T47D (cell line): ENCODE measurements around the gene LRRC3.

Experiments
- DNase-seq, 2 experiments: peaks; one replicate each; pipeline versions ENCODE4 v3.0.0 to v3.0.0-alpha.2; 2011 to 2012; ENCODE audit warnings: low read depth in 1 of 2, low spot score in 1 of 2
- JUND ChIP-seq: IDR thresholded peaks from 2 replicates; pipeline ENCODE4 v1.6.1; 2012; ENCODE audit warnings: low read depth
- in situ Hi-C: cut with HindIII; loops from 2 replicates; pipeline ENCODE4 v1.10.0; 2016; ENCODE audit warnings: low sequenced_read_pairs, low pct_unique_long_range_greater_than_20kb

Gene LRRC3

DNA sequence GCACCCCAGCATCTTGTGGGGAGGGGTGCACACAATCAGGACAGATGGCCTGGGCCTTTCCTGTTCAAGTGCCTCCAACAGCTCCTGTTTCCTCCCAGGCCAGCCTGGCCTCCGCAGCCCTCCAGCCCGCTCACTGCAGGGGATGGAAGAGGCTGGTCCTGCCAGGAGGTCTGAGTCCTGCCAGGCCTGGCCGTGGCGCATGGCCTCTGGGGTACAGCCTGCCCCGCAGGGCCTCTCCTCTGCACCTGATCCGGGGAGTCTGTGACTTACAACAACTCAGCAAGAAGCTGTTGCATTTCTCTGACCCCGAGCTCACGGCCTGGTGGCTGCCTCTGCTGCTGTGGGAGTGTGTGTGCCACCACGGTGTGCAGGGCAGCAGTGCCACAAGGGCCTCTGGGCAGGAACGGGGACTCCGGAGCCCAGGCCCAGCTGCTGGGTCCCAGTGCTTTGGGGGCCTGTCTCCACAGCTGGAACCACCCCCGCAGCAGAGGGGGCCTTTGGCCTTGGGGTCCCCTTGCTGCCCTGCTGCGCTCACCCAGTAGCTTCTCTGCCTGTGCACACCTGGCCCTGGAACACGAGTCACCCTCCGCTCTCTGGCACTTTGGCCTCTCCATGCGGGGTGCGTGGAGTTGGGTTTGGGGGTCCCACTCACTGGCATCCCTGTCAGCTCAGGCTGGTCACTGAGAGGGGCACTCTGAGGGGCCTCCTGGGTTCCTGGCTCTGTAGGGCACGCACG lies 17.4 kb upstream of the LRRC3 start:
- in situ Hi-C loops: no loop called here
- no peak for DNase-seq
- no peak for TF ChIP-seq JUND

DNA sequence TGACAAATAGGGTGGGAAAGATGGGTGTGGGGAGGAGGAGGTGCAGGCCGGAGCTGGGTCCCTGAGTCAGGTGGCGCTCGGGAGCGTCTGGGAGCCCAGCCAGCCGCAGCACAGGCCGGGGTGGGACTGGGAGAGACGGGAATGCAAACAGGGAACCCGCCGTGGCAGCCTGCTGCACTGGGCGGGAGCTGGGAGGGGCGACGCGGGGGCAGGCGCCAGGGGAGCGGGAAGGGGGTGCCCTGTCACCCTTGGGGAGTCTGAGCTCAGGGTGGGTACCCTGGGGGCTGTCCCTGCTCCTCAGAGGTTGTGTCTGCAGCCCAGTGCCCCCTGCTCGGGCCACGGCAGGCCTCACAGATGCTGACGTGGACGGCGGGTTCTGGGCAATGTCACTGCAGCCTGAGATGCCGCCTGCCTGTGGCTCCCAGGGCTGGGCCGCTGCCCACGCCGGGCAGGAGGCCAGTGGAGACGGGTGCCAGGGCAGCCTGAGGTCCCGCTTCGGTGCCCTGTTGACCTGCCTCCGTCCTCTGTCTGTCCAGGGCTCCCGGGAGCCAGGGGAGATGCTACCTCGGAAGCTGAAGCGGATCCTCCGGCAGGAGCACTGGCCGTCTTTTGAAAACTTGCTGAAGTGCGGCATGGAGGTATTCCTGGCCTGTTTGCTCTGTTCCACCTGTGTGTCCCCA lies 16.6 kb upstream of the LRRC3 start:
- no peak for TF ChIP-seq JUND
- no peak for DNase-seq
- in situ Hi-C loops: no loop called here

DNA sequence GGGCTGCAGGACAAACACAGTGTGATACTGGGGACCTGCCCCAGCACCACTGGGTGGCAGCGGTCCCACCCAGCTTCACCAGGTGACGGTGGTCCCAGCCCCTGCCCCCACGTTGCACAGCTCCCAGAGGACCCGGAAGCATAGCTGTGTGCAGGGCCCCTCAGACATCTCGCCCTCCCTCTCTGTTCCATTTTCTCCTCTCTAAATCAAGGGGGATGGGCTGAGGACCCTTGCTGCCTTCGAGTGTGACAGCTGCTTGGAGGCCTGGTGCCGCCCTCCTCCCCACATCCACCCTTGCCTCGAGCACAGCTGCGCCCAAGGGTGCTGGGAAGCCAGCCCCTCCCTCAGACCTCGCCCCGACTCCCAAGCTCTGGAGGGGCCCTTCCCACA lies 16.1 kb upstream of the LRRC3 start:
- DNase-seq: no peak
- in situ Hi-C loops: no loop called here
- no peak for TF ChIP-seq JUND

DNA sequence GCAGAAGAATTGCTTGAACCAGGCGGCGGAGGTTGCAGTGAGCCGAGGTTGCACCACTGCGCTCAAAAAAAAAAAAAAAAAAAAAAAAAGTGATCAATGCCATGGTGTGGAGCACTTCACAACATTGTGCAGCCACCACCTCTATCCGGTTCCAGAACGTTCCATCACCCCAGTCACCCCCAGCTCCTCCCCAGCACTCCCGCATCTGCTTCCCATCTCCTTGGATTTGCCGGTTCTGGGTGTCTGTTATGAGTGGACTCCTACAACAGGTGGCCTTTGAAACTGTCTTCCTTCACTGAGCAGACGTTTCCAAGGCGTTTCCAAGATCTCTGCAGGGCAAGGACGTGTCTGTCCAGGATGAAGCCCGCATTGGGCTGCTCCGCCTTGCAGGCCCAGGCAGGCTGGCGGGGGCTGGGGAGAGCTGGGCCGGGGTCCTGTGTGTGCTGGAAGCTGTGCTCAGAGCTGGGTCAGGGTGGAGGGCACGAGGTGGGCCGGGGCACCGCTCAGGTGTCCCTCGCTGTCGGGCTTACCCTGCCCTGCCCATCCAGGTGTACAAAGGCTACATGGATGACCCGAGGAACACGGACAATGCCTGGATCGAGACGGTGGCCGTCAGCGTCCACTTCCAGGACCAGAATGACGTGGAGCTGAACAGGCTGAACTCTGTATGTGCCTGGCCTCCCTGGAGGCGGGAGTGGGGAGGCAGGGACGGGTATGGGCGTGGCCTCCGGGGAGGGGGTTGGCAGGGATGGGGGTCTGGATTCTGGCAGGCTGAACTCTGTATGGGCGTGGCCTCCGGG lies 14.9 kb upstream of the LRRC3 start:
- TF ChIP-seq JUND: no peak
- in situ Hi-C loops: no loop called here
- no peak for DNase-seq

DNA sequence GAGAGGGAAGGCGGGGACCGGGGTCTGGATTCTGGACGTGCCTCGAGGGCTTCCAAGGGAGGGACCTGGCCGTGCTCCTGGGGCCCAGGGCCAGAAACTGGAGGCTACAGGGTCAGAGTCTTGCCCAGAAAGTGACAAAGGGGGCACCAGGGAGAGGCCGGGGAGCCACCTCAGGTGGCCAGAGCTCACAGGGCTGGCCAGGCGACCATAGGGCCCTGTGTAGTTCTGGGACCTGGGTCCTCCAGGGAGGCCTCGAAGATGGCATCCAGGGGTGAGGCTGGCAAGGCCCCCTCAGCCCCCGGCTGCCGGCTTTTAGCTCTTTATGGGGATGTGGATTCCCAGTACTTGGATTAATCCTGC lies 14.3 kb upstream of the LRRC3 start:
- no peak for DNase-seq
- in situ Hi-C loops: no loop called here
- no peak for TF ChIP-seq JUND

DNA sequence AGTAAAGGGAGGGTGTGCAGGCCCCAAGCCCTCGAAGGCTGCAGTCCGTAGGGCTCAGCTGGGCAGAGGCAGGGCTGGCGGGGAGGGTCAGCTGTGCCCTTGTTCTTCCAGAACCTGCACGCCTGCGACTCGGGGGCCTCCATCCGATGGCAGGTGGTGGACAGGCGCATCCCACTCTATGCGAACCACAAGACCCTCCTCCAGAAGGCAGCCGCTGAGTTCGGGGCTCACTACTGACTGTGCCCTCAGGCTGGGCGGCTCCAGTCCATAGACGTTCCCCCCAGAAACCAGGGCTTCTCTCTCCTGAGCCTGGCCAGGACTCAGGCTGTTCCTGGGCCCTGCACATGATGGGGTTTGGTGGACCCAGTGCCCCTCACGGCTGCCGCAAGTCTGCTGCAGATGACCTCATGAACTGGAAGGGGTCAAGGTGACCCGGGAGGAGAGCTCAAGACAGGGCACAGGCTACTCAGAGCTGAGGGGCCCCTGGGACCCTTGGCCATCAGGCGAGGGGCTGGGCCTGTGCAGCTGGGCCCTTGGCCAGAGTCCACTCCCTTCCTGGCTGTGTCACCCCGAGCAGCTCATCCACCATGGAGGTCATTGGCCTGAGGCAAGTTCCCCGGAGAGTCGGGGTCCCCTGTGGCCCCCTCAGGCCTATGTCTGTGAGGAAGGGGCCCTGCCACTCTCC lies 13.6 kb upstream of the LRRC3 start:
- no peak for TF ChIP-seq JUND
- no peak for DNase-seq
- in situ Hi-C loops: no loop called here

DNA sequence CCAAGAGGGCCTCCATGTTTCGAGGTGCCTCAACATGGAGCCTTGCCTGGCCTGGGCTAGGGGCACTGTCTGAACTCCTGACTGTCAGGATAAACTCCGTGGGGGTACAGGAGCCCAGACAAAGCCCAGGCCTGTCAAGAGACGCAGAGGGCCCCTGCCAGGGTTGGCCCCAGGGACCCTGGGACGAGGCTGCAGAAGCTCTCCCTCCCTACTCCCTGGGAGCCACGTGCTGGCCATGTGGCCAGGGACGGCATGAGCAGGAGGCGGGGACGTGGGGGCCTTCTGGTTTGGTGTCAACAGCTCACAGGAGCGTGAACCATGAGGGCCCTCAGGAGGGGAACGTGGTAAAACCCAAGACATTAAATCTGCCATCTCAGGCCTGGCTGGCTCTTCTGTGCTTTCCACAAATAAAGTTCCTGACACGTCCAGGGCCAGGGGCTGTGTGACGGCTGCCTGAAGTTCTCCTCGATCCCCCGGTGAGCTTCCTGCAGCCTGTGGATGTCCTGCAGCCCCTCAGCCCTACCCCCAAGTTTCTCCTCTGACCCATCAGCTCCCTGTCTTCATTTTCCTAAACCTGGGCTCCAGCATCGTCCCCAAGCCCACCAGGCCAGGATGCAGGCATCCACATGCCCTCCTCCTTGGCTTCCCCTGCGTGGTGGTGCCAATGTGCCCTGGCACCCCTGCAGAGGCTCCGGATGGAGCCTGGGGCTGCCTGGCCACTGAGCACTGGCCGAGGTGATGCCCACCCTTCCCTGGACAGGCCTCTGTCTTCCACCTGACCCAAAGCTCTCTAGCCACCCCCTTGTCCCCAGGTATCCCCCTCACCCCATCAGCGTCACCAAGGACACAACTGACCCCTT lies 12.8 kb upstream of the LRRC3 start:
- no peak for TF ChIP-seq JUND
- DNase-seq: no peak
- in situ Hi-C loops: no loop called here

DNA sequence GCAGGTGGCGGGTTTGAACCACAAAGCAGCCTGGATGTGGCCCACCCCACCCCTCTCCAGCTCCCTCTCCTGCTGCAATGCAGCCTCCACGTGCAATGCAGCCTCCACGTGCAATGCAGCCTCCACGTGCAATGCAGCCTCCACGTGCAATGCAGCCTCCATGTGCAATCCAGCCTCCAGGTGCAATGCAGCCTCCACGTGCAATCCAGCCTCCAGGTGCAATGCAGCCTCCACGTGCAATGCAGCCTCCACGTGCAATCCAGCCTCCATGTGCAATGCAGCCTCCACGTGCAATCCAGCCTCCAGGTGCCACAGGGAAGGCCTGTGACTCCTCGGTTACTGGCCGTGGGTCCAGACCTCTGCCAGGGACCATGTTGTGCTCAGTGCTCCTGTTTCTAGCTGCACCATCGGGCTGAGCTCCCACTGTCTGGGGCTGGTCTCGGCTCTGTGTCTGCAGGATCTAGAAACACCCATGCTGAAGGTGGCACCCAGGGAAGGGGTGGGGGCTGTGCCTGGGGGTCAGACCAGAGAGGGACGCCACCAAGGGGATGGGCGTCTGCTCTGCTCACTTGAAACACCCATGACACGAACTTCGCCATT lies 11.9 kb upstream of the LRRC3 start:
- in situ Hi-C loops: no loop called here
- no peak for DNase-seq
- no peak for TF ChIP-seq JUND

DNA sequence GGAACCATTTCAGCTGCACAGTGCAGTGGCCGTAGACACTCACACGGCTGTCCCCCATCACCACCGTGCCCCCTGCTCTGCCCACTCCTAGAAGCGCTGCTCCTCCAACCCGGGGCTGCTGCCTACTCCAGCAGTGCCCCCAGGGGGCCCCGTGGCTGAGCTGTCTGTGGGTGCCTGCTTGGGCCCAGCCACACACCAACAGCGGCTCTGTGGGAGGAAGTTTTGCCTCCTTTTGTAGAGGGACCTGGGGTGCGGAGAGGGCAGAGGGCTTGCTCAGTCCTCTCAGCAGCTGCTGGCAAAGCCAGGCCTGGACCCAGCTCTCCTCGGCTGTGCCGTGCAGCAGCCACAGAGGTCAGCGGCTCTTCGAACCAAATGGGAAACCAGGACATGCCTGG lies 11.4 kb upstream of the LRRC3 start:
- TF ChIP-seq JUND: no peak
- DNase-seq: no peak
- in situ Hi-C loops: no loop called here

DNA sequence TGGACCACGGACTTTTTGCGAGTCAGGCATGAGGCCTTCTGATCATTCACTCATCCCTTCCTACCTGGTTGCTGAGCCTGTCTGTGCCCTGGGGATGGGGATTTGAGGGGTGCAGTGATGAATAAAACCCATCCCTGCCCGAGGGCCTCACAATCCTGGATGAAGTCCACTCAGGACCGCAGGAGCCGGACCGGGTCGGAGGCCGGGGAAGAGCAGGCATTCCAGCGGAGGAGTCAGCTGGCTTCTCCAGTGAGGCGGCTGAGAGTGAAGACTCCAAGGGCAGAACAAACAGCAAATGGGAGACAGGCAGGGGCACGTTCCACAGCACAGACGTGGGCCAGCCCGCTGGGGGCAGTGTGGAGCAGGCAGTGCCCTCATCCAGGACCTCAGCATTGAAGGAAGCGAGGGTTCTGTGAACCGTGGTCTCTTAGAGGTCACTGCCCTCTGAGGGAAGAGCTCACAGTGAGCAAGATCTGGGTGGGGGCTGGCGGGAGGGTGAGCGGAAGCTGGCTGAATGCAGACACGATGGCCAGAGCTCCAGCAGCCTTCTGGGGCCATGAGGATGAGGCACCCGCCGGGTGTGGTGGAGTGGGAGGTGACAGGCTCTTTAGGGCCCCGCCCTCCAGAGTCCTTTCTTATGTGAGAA lies 10.9 kb upstream of the LRRC3 start:
- in situ Hi-C loops: no loop called here
- no peak for DNase-seq
- TF ChIP-seq JUND: no peak

DNA sequence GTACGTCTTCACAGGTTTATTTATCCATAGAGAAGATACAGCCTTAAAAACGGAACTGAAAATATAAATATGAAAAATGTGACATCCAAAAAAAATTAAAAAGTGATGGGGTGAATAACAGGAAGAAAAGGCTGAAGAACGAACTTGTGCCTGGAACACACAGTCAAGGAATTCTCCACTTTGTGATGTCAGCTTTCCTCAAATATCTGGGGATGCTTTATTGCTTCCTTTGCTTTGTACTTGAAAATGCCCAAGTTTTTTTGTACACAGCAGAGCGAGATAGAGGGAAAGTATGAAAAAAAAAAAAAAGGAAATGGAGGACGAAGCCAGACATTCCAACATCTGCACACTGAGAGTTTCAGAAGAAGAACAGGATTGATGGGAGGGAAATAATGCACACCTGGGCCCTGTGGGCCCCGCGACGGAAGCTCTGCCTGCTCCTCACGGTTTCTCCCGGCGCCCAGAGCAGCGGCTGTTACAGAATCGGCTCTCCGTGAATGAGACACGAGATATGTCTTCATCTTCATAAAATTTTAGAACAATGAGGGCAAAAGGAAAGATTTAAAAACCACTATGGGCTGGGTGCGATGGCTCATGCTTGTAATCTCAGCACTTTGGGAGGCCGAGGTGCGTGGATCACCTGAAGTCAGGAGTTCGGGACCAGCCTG lies 10.0 kb upstream of the LRRC3 start:
- no peak for DNase-seq
- in situ Hi-C loops: no loop called here
- TF ChIP-seq JUND: no peak
